Caco-2 (cell line): ENCODE results near the gene EMP1. TPM values are rescaled to one million over a fixed set of nuclear protein-coding genes. Genes with fewer than 3 reads are reported as not detected.

Experiments
- BruUV-seq: library from RNA; stranded (reverse); fragments of 400-500 nt; replicated peaks from 2 replicates; lab custom pipeline; 2021; lab: Mats Ljungman, UMichigan
- CTCF ChIA-PET: fragments of 300-600 bp; sonication (Branson Sonifier 250); formaldehyde crosslinking; loops from one replicate; lab custom pipeline; 2022; ENCODE audit warnings: antibody characterized with exemption; lab: Charles Lee
- POLR2A ChIA-PET: fragments of 300-600 bp; sonication (Branson Sonifier 250); formaldehyde crosslinking; loops from one replicate; lab custom pipeline; 2022; ENCODE audit warnings: antibody characterized with exemption; lab: Charles Lee
- DNase-seq, 2 experiments: peaks; one replicate each; pipeline versions ENCODE4 v3.0.0 to v3.0.0-alpha.2; 2020 to 2022
- H3K27me3 ChIP-seq: replicated peaks from 2 replicates; pipeline ENCODE4 v1.6.0; 2011; ENCODE audit warnings: low read length; ENCODE audit not compliant: control insufficient read depth, insufficient read depth
- H3K36me3 ChIP-seq: 2 replicates; pipeline ENCODE4 v1.5.1; 2011; ENCODE audit warnings: low read length; ENCODE audit not compliant: control insufficient read depth, insufficient read depth
- H3K4me1 ChIP-seq: fragments of 250-450 bp; sonication (Bioruptor Pico); 2 replicates; pipeline ENCODE4 v1.5.1; 2020; ENCODE audit warnings: mild to moderate bottlenecking
- H3K4me3 ChIP-seq: 2 replicates; pipeline ENCODE4 v1.5.1; 2011; ENCODE audit warnings: low read depth, mild to moderate bottlenecking, control low read depth, low read length
- H3K9me3 ChIP-seq: fragments of 250-450 bp; sonication (Bioruptor Pico); 2 replicates; pipeline ENCODE4 v1.5.1; 2020; ENCODE audit warnings: mild to moderate bottlenecking, moderate library complexity
- H3K27ac Mint-ChIP-seq: one replicate; pipeline ENCODE4 v1.8.0; 2022; ENCODE audit warnings: mixed read lengths; ENCODE audit not compliant: unreplicated experiment
- H3K27me3 Mint-ChIP-seq: one replicate; pipeline ENCODE4 v1.8.0; 2022; ENCODE audit warnings: mixed read lengths; ENCODE audit not compliant: insufficient read depth, unreplicated experiment
- H3K36me3 Mint-ChIP-seq: one replicate; pipeline ENCODE4 v1.8.0; 2022; ENCODE audit warnings: mild to moderate bottlenecking, mixed read lengths; ENCODE audit not compliant: insufficient read depth, unreplicated experiment
- H3K4me1 Mint-ChIP-seq: one replicate; pipeline ENCODE4 v1.8.0; 2022; ENCODE audit warnings: low read depth, mixed read lengths; ENCODE audit not compliant: unreplicated experiment
- H3K4me3 Mint-ChIP-seq: one replicate; pipeline ENCODE4 v1.8.0; 2022; ENCODE audit warnings: mild to moderate bottlenecking, moderate library complexity, mixed read lengths; ENCODE audit not compliant: unreplicated experiment
- H3K9me3 Mint-ChIP-seq: one replicate; pipeline ENCODE4 v1.8.0; 2022; ENCODE audit warnings: mixed read lengths; ENCODE audit not compliant: unreplicated experiment
- intact Hi-C: fragments of 100-400 bp; cut with micrococcal nuclease; formaldehyde crosslinking; loops from one replicate; pipeline ENCODE4 v1.10.0; 2022; ENCODE audit not compliant: unreplicated experiment
- total RNA-seq: library from RNA; stranded (reverse); gene quantifications from 2 replicates; pipeline ENCODE4 v1.2.3, GENCODE V29; 2022
- TF ChIP-seq, protein P1 (sequence below), 2 experiments: fragments of 200-600 bp in 1 of 2; IDR thresholded peaks; 1 replicate in 1 of 2; 2 replicates in 1 of 2; pipeline versions ENCODE4 v1.5.1 to v1.8.0; 2011 to 2022; ENCODE audit warnings: antibody characterized with exemption in 1 of 2, control low read depth in 1 of 2, inconsistent platforms in 1 of 2, low read depth in 1 of 2, low read length in 1 of 2, mild to moderate bottlenecking in 1 of 2, moderate library complexity in 1 of 2; ENCODE audit not compliant: insufficient read depth in 1 of 2, severe bottlenecking in 1 of 2, unreplicated experiment in 1 of 2

Gene EMP1
- total RNA-seq, 1 experiment from 2014 or later = 6.6 TPM

DNA sequence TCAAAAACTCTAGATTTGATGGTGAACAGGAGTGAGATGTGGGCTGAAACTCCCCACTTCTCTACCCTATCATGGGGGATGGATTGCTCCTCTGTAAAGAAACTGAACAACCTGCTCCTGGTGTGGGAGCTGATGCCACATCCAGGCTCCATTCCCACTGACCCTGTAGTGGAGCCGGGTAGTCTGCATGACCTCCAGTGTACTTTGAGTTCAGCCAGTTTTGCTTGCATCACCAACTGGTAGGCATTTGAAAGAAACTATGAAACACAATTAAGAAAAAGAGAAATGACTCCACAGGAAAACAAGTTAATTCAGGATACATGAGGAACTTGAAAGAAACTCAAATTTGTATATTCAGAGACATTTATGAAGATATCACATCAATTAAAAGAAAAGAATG lies 27.3 kb upstream of the EMP1 start:
- intact Hi-C loops = no loop called here
- Mint-ChIP-seq H3K27ac (peak overlapping the region; percentile 49), H3K36me3 (no peaks in the 10 kb centered on the region), H3K4me3 (no peak overlapping the region), H3K4me1 (peaks cover 41% of the 10 kb centered on the region), H3K9me3 (no peaks in the 10 kb centered on the region), H3K27me3 (no peaks in the 10 kb centered on the region)
- POLR2A ChIA-PET = no interaction called here
- Histone ChIP-seq H3K4me1 (peaks cover 42% of the 10 kb centered on the region), H3K36me3 (no peaks in the 10 kb centered on the region), H3K4me3 (no peak overlapping the region), H3K9me3 (no peaks in the 10 kb centered on the region; the same call in 1 of the 2 replicates), H3K27me3 (no peaks in the 10 kb centered on the region)
- DNase-seq = no peak
- BruUV-seq = no TSS peak
- TF ChIP-seq, protein P1, sequence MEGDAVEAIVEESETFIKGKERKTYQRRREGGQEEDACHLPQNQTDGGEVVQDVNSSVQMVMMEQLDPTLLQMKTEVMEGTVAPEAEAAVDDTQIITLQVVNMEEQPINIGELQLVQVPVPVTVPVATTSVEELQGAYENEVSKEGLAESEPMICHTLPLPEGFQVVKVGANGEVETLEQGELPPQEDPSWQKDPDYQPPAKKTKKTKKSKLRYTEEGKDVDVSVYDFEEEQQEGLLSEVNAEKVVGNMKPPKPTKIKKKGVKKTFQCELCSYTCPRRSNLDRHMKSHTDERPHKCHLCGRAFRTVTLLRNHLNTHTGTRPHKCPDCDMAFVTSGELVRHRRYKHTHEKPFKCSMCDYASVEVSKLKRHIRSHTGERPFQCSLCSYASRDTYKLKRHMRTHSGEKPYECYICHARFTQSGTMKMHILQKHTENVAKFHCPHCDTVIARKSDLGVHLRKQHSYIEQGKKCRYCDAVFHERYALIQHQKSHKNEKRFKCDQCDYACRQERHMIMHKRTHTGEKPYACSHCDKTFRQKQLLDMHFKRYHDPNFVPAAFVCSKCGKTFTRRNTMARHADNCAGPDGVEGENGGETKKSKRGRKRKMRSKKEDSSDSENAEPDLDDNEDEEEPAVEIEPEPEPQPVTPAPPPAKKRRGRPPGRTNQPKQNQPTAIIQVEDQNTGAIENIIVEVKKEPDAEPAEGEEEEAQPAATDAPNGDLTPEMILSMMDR (IDR thresholded peaks at IDR 0.05; ENCODE audit: insufficient read depth in 1 of 2, low read depth in 1 of 2, low read length in 1 of 2, severe bottlenecking in 1 of 2, unreplicated experiment in 1 of 2) = no peak
- CTCF ChIA-PET = no interaction called here

DNA sequence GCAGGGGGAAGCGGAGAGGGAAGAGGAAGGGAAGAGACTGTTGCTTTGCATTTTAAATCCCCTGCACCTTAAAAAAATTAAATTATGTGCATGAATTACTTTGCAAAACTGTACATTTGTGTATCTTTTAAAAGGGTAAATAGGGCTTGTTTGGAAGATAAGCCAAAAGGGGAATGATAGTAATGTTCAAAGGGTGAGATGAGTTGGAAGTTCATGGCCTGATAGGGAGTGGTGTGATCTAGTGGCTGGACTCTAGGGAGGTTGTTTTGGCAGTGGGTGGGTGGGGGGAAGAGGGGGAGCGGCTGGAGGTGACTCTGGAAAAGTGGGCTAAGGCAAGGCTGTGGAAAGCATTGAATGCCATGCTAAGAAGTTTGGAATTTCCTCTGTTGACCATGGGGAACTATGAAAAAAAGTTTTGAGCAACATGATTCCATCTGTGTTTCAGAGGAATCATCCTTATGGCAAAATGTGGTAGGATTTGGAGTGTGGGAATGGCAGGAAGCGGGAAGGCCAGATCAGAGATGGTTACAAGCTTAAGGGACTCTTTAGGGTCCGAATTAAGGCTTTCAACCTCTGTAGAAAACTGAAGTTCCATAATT lies 25.5 kb upstream of the EMP1 start:
- Histone ChIP-seq H3K4me1 (peaks cover 36% of the 10 kb centered on the region), H3K9me3 (no peaks in the 10 kb centered on the region; the same call in 1 of the 2 replicates), H3K4me3 (no peak overlapping the region), H3K36me3 (no peaks in the 10 kb centered on the region), H3K27me3 (no peaks in the 10 kb centered on the region)
- Mint-ChIP-seq H3K36me3 (no peaks in the 10 kb centered on the region), H3K4me3 (no peak overlapping the region), H3K27ac (peak overlapping the region; percentile 4), H3K9me3 (no peaks in the 10 kb centered on the region), H3K27me3 (no peaks in the 10 kb centered on the region), H3K4me1 (peaks cover 41% of the 10 kb centered on the region)
- BruUV-seq = no TSS peak
- intact Hi-C loops = no loop called here
- ChIA-PET CTCF (no interaction called here), POLR2A (no interaction called here)
- TF ChIP-seq, protein P1 (IDR thresholded peaks at IDR 0.05; ENCODE audit: insufficient read depth in 1 of 2, low read depth in 1 of 2, low read length in 1 of 2, severe bottlenecking in 1 of 2, unreplicated experiment in 1 of 2) = no peak
- DNase-seq = no peak

DNA sequence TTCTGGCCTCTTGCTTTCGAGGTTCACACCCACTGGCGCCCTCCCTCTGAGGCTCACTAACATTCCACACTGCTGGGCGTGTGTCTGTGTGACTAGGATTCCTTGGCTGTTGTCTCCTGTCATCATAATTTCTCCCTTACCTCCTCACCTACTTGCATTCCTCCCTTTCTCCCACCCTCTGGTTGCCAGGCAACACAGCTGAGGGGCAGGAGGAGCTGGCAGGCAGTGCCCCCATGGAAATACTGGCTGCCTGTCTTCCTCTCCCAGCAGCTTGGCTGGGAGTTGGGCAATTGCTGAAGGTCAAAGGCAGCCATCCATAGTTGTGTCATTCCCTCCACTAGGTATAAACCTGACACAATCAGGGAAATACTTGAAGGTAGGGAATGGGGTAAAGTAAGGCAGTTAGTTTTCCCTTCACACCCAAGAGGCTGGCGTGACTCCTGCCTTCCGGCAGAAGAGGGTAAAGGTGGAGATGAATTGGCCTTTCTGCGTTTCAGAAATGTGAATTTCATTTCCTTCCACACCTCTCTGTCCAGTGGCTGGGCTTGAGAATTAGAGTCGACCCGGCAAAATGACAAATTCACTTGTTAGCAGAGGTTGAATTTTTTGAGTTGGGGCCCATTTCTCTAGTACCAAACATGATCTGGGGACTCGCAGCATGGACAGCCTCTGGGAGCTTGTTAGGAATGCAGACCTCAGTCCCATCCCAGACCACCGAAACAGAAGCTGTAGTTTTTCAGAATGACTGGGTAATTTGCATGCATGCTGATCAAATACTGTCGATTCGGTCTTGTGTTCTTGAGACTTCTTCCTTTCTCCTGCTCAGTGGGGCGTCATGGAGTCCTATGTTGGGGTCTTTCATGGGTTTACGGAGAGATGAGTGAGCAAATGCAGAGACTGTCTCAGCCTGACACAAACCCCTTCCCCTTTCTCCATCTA lies 24.3 kb upstream of the EMP1 start:
- peak; percentile 75 to 91 for DNase-seq
- Mint-ChIP-seq H3K4me1 (peaks cover 41% of the 10 kb centered on the region), H3K4me3 (no peak overlapping the region), H3K9me3 (no peaks in the 10 kb centered on the region), H3K27me3 (no peaks in the 10 kb centered on the region), H3K27ac (peak overlapping the region; percentile 43), H3K36me3 (no peaks in the 10 kb centered on the region)
- H3K36me3 ChIP-seq = no peaks in the 10 kb centered on the region
- ChIA-PET POLR2A (interaction anchor here (0.6 kb wide), 1 partner anchor 24 kb away, joined by 3 read pairs; no protein-coding TSS in a partner anchor), CTCF (interaction anchor here (0.6 kb wide), 1 partner anchor 37 kb away, joined by 3 read pairs; no protein-coding TSS in a partner anchor)
- H3K9me3 ChIP-seq = no peaks in the 10 kb centered on the region; the same call in 1 of the 2 replicates
- no TSS peak for BruUV-seq
- TF ChIP-seq, protein P1 (IDR thresholded peaks at IDR 0.05; ENCODE audit: insufficient read depth in 1 of 2, low read depth in 1 of 2, low read length in 1 of 2, severe bottlenecking in 1 of 2, unreplicated experiment in 1 of 2) = no peak
- peaks cover 35% of the 10 kb centered on the region for H3K4me1 ChIP-seq
- no peaks in the 10 kb centered on the region for H3K27me3 ChIP-seq
- intact Hi-C loops = loop anchor here (2.0 kb wide), 2 partner anchors 23 to 25 kb away; partner anchors contain the start of gene EMP1
- no peak overlapping the region for H3K4me3 ChIP-seq
